ENCODE results near the gene NGDN.
"Not testable (repeated sequence)": the region's sequence is repeated elsewhere in the genome, so short reads cannot be mapped to it uniquely, and the experiment has no call there.

The NGDN gene, protein sequence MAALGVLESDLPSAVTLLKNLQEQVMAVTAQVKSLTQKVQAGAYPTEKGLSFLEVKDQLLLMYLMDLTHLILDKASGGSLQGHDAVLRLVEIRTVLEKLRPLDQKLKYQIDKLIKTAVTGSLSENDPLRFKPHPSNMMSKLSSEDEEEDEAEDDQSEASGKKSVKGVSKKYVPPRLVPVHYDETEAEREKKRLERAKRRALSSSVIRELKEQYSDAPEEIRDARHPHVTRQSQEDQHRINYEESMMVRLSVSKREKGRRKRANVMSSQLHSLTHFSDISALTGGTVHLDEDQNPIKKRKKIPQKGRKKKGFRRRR

DNA sequence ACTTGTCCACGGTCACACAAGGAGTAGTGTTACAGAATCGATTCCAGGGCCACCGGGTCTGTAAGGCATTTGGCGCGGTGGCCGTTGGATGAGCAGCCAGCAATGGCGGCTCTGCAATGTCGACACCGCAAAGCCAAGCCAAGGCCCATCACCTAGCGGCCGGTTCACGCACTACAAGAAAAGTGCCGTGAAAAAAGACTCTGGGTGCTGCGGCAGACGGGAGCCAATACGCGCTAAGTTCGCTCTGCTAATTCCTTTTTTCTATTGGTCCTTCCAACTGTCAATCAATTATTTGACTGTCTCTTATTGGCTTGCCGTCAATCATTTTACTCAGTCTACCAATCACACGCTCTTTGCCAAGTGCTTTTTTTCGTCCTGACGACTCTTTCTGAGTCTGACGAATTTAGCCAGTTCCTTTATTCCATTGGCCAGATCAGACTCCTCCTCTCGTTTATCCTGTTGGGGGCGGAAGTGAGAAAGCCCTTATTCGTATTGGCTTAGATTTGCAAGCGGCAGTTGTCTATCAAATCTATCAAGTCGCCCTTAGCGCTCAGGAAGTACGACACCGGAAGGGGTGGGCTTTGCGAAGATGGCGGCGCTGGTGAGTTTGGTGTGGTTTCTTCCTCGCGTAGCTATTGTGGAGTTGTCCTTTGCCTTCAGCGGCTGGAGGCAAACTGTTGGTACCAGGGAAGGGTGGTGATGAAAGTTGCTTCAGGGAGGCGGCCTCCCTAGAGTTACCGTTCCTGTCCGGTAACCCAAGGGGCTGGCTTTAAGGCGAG is at the start of gene NGDN:
Gene NGDN, plus strand, starts transcription at position 577 of the 779 bp plus-strand sequence. Its CDS starts 13 bp downstream, at position 590.
- peak; percentile 100 for FAIRE-seq

DNA sequence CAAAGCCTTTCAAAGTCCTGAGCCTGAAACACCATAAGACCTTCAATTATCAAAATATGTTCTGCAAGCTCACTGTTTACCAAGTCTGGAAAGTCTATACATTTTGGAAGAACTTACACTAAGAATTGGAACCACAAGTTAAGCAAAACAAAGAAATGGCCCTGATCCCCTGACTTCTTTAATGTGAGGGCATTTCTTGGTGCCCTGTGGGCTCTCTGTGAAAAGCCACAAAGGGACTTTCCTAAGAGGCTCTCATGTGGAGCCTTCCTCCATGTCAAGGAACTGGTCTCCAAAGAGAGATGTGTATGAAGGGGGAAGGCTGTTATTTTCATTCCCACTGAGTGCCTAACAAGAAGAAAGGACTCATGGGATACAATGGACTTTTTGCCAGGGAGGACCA is 47.9 kb upstream of the NGDN start:
- no peak for FAIRE-seq

DNA sequence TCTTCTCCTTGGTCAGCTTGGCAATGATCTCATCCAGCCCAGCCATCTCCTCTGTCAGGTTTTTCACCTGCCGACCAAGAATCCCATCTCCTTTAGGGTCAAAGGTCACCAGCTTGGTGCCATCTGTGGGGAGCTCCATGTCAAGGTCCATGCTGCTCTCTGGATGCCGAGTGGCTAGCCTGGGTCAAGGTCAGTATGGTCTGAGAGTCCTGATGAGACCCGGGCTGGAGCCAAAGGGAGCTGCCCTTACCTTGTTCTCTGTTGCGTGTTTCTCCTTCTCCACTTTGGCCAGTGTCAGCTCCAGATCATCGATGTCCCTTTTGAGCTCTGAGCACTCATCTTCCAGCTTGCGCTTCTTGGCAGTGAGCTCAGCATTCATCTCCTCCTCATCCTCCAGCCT is 45.8 kb upstream of the NGDN start:
- FAIRE-seq: no peak

DNA sequence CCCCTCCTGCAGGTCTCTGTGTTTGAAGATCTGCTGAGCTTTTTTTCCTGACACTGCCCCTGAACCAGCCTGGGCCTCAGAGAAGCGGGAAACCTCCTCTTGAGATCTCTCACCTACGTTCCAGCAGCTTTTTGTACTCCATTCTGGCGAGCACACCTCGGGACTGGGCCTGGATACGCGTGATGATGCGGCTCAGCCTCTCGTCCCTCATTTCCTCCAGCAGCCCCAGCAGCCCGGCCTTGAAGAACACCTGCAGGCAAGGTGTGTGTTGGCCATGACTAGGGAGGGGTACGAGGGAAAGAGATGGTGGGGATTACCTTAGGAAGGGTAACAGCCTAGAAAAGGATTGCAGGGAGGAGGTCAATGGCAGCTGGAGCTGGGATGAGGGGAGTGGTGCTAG is 44.3 kb upstream of the NGDN start:
- FAIRE-seq: no peak

DNA sequence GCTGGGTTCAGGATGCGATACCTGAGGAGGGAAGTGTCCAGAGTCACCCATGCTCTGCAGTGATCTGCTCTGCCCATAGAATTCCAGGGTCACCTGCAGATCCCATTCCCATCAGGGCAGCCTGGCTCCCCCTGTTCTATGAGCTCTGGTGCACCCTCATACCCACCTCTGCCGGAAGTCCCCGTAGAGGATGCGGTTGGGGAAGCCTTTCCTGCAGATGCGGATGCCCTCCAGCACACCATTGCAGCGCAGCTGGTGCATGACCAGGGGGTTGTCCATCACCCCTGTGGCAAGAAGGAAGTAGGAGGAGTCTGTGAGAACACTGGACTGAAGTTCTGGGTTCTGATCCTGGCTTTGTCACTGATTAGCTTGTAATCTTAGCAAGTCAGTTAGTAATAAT is 43.7 kb upstream of the NGDN start:
- not testable (repeated sequence) for FAIRE-seq

DNA sequence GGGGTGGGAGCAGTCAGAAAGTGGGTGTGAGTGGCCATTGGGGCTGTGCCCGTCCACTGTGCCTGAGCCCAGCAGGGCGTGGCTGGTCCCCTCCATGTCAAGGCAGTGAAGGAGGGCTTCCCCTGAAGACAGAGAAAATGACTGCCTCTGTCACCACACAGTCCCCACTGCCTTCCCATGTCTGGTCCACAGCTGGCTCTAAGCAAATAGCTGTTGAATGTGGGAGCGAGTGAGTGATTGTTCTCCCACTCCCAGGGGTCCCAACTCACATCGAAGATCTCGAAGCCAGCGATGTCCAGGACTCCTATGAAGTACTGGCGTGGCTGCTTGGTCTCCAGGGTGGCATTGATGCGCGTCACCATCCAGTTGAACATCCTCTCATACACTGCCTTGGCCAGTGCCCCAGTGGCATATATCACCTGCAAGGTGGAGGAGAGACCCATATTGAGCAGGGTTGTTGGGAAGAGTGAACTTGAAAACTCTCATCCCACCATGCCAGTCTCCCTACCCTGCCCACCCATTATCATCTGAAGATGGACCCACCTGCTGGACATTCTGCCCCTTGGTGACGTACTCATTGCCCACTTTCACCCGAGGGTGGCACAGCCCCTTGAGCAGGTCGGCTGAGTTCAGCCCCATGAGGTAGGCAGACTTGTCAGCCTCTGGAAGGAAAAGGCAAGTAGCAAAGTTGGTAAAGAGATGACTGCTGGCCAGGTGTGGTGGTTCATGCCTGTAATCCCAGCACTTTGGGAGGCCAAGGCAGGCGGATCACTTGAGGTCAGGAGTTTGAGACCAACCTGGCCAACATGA is 40.6 kb upstream of the NGDN start:
- no peak for FAIRE-seq

DNA sequence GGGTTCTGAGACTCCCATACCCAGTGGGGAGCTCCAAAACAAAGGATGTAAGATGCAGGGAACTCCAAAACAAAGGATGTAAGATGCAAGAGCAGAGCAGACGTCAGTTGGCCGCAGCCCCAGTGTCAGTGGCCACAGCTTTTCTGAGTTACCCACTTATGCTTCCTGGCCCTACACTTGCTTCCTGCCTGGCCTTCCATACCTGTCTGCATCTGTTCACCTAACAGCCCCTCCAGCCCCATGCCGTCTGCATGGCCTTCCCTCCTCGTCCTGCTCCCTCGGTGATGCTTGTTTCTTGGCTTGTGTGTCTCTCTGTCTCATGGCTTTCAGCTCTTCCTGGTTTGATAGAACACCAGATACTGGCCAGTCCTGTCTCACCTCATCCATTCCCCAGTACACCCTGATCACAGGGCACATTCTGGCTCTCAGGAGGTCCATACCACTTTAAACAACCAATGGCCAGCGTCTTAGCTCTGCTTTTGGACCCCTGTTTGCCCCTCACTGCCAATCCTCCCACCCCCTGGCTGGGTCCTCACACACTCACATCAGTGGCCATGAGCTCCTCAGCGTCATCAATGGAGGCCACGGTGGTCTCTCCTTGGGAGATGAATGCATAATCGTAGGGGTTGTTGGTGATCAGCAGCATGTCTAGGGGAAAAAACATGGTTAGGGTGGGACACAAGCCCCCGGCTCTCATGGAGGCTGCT is 39.3 kb upstream of the NGDN start:
- FAIRE-seq: no peak

DNA sequence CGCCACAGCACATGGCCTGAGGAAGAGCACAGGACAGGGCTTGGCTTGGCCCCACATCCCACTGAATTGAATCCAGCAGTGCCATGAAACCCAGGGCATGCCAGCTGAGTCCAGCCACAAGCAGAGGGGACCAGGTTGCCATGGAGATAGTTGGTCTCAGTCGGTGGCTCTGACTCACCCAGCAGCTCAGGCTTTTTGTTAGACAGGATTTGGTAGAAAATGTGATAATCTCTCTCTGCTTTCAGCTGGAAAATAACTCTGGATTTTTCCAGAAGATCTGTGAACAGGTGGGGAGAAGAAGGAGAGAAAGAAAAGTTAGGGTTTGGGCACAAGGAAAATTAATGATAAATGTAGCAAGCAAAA is 38.8 kb upstream of the NGDN start:
- no peak for FAIRE-seq

DNA sequence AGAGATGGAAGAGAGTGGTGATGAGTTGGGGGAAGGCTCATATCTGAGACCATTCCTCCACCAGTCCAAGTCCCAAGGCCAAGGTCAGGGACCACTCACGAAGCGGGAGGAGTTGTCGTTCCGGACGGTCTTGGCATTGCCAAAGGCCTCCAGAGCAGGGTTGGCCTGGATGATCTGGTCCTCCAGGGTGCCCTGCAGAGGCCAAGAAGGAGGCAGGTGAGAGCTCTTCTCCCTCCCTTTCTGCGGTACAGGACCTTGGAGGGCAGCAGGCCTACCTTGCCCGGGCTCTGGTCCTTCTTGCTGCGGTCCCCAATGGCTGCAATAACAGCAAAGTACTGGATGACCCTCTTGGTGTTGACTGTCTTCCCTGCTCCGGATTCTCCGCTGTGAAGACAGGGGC is 38.0 kb upstream of the NGDN start:
- FAIRE-seq: no peak

DNA sequence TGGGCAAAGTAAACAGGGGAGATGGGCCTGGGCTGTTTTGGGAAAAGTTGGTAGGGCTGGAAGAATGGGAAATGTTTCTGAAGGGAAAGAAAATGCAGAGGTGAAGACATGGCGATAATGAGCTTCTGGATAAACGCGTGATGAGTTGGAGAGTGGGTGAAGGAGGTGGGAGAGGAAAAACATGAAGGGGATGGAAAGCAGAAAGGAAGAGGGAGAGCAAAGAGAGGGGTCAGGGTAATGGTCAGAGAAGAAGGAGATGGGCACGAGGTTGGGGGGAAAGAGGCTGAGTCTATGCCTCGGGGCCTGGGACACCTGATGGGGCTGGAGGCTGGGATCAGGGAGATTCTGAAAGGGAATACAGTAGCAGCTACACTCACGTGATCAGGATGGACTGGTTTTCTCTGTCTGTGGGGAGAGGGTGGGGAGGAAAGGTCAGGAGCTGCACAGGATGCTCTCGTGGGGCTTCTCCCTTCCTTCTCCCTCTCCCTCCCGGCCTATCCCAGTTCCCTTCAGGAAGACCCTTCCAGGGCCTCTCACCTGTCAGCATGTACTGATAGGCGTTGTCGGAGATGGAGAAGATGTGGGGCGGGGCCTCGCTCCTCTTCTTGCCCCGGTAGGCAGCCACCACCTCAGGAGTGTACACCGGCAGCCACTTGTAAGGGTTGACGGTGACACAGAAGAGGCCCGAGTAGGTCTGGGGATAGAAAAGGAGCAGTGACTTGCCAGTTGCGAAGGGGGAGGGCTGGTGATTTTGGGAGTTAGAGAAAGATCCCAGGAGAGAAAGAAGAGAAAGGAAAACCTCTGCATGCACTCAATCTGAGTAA is 37.2 kb upstream of the NGDN start:
- FAIRE-seq: no peak

DNA sequence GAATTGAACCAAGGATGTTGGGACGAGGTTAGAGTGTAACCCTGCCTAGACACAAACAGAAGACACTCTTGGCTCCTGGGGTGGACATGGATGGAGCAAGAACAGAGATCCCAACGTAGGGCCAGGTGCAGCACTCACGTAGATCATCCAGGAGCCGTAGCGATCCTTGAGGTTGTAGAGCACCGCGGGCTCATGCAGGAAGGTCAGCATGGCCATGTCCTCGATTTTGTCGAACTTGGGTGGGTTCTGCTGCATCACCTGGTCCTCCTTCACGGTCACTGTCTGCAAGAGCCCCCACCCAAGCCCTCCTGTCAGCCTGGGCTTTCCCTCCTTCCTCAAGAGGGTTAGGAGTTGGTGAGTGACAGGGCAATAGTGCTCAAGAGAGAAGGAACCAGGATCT is 36.6 kb upstream of the NGDN start:
- no peak for FAIRE-seq

DNA sequence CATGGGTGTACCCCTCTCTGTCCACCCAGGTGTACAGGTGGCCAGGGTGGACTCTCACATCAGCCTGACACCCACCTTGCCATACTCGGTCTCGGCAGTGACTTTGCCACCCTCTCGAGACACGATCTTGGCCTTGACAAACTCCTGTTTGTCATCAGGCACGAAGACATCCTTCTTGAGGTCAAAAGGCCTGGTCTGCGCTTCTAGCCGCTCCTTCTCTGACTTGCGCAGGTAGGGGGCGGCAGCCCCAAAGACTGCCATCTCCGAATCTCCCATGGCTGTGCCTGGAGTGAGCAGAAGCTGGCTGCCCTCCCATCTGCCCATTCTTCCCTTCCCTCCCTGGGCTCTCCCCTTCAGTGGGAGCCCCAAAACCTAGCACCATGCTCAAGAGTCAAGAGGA is 36.0 kb upstream of the NGDN start:
- FAIRE-seq: no peak

DNA sequence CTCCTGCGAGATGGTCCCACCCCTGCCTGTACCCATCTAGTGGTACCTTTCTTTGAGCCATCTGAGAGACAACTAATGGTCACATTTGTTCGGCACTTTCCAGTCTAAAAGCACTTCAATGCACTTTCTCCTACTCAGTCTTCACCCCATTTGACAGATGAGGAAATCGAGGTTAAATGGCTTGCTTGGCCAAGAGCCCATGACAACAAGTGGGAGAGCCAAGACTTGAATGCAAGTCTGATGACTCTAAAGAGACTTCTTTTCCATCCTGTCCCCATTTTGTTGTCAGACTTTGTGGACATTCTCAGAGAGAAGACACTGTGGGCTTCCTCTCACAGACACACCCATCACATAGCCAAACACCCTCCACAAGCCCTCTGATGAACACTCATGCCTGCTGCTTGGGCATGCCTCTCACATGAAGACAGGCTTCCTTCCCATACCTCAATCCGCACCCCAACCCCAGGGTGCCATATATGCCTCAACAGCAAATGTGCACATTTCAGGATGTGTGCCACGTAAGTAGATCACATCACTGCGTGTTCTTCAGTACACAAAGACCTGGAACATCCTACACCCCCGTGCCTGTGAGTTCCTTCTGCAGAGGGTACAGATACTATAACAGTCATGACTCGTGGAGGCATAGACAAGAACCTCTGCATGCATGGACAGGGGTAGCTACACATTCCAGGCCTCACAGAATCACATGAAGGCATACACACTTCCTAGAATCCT is 34.8 kb upstream of the NGDN start:
- no peak for FAIRE-seq

DNA sequence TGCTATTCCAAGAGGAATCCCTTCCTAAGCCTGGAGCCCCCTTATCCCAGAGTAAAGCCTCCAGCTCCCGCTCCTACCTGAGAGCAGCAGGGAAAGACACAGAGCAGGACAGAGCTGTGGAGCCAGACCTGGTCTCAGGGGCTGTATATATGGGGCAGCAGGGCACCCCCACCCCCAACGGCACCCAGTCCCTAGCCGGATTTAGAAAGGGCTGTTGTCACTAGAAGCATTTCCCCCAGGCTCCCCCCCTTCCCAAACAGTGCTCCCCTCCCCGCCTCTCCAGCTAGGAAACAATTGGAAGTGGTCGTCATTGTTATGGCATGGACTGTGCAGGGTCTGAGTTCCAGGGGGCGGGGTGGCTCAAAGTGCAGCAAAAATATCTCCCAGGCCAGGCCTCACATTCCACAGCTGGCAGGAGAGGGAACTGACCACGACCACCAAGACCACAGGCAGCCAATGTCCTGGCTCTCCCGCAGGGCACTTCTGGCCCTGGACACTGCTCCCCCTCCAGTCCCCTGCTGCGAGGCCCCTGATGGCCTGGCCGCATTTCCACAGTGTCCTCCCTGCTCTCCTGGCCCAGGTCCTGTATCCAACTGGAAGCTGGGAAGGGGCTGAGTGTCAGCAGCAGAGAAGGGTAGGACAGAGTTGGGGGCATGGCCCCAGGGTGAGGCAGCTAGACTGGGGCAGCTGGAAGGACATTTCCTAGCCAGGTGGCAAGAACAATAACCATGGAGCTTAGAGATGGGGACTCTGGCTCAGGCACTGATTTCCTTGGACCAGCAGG is 33.8 kb upstream of the NGDN start, which contains the start of gene MYH7:
Gene MYH7, minus strand, starts transcription at position 118 of the 784 bp plus-strand sequence. CDS start 1,928 bp downstream, outside the sequence.
- no peak for FAIRE-seq

DNA sequence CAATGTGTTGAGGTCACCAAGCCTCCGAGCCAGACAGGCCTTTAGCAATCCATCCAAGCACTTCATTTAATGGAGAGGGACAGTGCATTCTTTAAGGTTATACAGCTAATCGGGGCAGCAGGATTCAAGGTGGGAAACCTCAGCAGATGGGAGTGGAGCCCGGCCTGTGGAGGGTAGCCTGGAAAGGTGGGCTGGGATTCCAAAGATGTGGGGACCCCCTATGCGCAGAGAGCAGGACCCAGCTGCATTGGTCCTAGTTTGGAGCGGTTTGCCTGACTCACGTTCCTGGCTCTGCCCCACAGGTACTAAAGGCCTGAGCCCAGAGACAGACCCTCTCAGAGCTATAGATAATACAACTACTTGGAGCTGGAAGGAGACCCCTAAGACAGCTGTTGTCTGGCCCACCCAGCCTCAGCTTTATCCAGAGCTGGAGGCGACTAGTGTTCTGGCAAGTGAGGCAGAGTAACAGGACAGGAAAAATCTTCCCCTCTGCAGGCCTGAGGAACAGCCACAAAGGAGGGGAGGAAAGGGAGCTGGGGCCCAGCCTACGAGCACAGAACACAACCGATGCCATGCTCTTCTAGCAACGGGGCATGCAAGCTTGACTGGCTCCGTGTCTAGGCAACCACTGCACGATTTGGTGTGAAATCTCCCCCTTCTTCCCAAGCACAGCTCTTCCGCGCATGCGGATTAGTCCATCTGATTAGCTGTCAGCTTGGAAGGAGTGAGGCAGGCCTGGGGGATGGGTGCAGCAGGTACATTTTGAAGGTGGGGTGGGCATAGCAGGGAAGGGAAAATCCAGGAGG is 33.0 kb upstream of the NGDN start:
- FAIRE-seq: no peak

DNA sequence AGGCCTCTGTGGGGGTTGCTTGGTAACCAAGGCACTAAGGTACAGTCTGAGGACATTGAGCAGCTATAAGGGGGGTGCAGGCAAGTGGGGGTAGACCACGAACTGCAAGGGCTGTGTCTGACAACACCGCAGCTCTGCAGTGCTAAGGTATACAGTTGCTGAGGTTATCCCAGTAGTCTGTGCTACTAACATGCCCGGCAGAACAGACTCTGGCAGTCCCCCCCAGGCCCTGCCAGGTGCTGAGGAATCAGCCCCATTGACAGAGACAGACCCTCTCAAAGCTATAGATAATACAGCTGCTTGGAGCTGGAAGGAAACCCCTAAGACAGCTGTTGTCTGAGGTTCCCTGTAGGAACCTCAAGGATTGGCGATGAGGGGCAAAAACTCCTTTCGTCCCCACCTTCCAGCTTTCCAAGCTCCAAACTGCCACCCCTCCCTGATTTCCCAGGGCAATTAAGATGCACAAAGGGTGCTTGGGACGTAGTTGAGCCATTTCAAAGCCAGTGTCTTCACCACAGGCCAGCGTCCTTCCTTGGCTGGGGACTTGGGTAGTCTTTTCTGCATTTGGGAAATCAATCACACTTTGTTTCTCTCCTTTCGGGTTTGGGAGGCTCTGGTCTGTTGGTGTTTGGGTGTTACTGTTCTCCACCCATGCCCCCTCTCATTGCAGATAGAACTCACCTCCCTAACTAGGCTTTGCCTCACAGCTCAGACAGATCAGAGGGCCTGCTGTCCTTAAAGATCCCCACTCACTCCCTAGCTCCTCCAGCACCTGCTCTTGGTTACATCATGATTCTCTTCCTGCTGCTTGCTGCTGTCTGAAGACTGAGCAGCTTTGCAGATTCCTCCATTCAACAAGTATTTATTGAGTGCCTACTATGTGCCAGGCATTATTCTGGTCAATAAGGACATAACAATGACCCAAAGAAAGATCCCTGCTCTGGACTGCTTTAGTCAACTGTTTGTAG is 32.1 kb upstream of the NGDN start:
- no peak for FAIRE-seq

DNA sequence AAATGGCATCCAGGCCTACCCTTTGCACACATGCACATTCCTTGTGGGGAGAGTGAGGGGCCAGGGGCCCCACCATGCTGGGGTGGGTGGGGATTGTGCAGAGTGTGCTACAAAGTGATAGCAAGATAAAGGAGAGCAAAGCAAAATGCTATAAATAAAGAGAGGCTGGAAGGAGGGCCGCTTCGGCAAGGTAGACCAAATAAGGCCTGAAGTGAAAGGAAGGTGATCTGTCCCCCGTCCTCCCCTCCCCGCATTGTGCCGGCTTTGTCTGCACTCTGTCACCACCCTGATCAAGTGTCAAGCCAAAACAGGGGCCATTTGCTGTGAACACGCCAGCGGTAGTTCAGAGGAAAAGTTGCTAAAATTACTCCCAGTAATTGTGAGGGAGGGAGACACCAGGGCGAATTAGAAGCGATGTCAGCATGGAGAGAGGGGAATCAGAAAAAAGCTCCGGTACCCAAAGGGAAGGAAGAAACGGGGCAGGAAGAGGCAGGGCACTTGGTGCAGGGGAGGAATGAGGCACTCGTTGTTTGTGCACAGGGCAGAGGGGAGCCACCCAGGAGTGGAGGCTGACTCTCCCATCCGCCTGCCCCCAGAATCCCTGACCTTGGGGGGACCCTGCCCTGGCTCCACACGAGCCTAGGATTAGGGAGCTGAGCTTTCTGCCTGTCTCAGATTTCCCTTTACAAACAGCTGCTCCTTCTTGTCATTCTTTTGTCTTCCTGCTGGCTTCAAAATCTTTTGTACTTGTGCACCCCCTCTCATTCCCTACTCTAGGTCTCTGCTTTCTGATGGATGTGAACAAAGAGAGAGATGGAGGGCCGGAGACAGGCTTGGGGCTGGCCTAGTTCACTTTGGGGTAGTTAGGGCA is 31.2 kb upstream of the NGDN start:
- no peak for FAIRE-seq

Measured in A204.1 (cell line).